Measurements from ENCODE around the gene KCNC1.

DNA sequence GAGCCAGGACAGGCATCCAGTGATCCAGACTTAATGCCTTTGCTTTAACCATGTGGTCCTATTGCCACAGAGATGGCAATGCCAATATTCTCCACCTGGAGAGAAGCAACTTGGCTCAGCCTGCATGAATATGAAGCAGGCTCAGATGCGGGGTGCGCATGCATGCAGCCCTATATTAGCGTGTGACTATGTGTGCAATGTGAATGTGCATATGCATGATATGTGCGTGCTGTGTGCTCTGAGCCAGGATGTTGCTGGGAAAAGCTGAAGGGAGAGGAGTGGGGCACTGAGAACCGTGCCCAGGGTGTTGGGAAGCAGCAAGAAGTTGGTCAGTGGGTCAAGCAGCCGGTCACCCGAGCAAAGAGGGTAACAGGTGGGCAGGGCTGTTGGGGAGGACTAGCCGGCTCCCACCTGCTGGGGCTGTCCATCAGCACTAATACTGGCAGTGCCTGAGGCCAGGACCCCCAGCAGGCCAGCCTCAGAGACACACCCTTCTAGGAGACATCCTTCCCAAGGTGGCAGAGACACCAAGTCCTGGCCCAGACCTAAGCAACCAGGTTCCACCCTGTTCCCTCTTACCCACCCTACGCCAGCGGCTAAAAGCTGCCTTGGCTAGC, 40.0 kb upstream of the KCNC1 start:
- TF ChIP-seq EZH2 (IDR thresholded peaks at IDR 0.05; ENCODE audit: borderline replicate concordance): no peak
- TF ChIP-seq, protein P1, sequence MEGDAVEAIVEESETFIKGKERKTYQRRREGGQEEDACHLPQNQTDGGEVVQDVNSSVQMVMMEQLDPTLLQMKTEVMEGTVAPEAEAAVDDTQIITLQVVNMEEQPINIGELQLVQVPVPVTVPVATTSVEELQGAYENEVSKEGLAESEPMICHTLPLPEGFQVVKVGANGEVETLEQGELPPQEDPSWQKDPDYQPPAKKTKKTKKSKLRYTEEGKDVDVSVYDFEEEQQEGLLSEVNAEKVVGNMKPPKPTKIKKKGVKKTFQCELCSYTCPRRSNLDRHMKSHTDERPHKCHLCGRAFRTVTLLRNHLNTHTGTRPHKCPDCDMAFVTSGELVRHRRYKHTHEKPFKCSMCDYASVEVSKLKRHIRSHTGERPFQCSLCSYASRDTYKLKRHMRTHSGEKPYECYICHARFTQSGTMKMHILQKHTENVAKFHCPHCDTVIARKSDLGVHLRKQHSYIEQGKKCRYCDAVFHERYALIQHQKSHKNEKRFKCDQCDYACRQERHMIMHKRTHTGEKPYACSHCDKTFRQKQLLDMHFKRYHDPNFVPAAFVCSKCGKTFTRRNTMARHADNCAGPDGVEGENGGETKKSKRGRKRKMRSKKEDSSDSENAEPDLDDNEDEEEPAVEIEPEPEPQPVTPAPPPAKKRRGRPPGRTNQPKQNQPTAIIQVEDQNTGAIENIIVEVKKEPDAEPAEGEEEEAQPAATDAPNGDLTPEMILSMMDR (IDR thresholded peaks at IDR 0.05; ENCODE audit: poor library complexity): no peak
- no peak for TF ChIP-seq EZH2phosphoT487 (IDR thresholded peaks at IDR 0.05; ENCODE audit: low read depth, severe bottlenecking, unreplicated experiment)
